HG03066 (cell line): ENCODE data around the gene NEURL2.

Source experiments
- ATAC-seq: cut with Tn5 transposase; IDR thresholded peaks from one replicate; pipeline ENCODE4 v1.9.1; 2021; ENCODE audit warnings: low read depth; ENCODE audit not compliant: unreplicated experiment

NEURL2 gene

GRCh38 chr20:45848421-45848820 lies 42.6 kb downstream of the NEURL2 start:
- ATAC-seq: no peak

- no peak for ATAC-seq
Observed at GRCh38 chr20:45845452-45845851, 45.6 kb downstream of the NEURL2 start.

GRCh38 chr20:45843506-45843905 lies 47.5 kb downstream of the NEURL2 start:
- ATAC-seq: no peak

- peak; percentile 70 for ATAC-seq
Observed at GRCh38 chr20:45842169-45842812, 48.7 kb downstream of the NEURL2 start.

GRCh38 chr20:45841407-45842129 lies 49.4 kb downstream of the NEURL2 start:
- ATAC-seq: no peak

- no peak for ATAC-seq
Observed at GRCh38 chr20:45840700-45841198, 50.3 kb downstream of the NEURL2 start.
